Breast epithelium (tissue), 4 donors: ENCODE measurements around the gene RAB44. TPM values are rescaled to one million over a fixed set of nuclear protein-coding genes. Genes with fewer than 3 reads are reported as not detected.

Experiments used
- DNase-seq, 2 donors: peaks; one replicate each; pipeline ENCODE4 v3.0.0-alpha.2; 2019; ENCODE audit warnings: low spot score in 2 of 2
- H3K27ac ChIP-seq, 2 donors: fragments of 200-600 bp; sonication (generic) in 1 of 2; one replicate each; pipeline ENCODE4 v1.5.1; 2016 to 2019; ENCODE audit warnings: mild to moderate bottlenecking in 1 of 2
- H3K27me3 ChIP-seq, 2 donors: fragments of 200-600 bp; sonication (generic) in 1 of 2; one replicate each; pipeline versions ENCODE4 v1.5.1 to v1.6.0; 2017 to 2019; ENCODE audit warnings: control low read depth in 1 of 2, mild to moderate bottlenecking in 1 of 2
- H3K36me3 ChIP-seq: fragments of 200-600 bp; one replicate; pipeline ENCODE4 v1.5.1; 2019
- H3K4me1 ChIP-seq, 2 donors: fragments of 200-600 bp; sonication (generic); one replicate each; pipeline ENCODE4 v1.5.1; 2016 to 2019; ENCODE audit warnings: control low read depth in 1 of 2
- H3K4me3 ChIP-seq, 3 donors: fragments of 200-600 bp; sonication (generic); 1 replicate in 2 of 3; 2 replicates in 1 of 3; pipeline ENCODE4 v1.5.1; 2016 to 2019; ENCODE audit warnings: mild to moderate bottlenecking in 3 of 3, moderate library complexity in 2 of 3
- H3K9me3 ChIP-seq, 2 donors: fragments of 200-600 bp; sonication (generic) in 1 of 2; one replicate each; pipeline ENCODE4 v1.5.1; 2016 to 2019; ENCODE audit warnings: control low read depth in 1 of 2
- POLR2A ChIP-seq: fragments of 450-650 bp; IDR thresholded peaks from one replicate; pipeline ENCODE4 v1.6.1; 2016; ENCODE audit warnings: antibody characterized with exemption, mild to moderate bottlenecking, moderate library complexity
- POLR2AphosphoS5 ChIP-seq, 3 donors: sonication (generic); formaldehyde crosslinking; IDR thresholded peaks; one replicate each; pipeline ENCODE4 v1.6.1; 2017; ENCODE audit warnings: antibody characterized with exemption in 3 of 3
- intact Hi-C: fragments of 100-400 bp; cut with DNase I; formaldehyde crosslinking; loops from one replicate; pipeline ENCODE4 v1.15.1; 2023; ENCODE audit warnings: low total_unique reads
- total RNA-seq, 3 donors: library from RNA; depleted of rRNA; stranded (reverse); fragments of >200 nt; gene quantifications; one replicate each; pipeline ENCODE4 v1.1.0, GENCODE V29; 2016
- TF ChIP-seq, protein P1 (sequence below), 3 donors: fragments of 450-650 bp; IDR thresholded peaks; one replicate each; pipeline ENCODE4 v1.5.1; 2016 to 2017; ENCODE audit warnings: antibody characterized with exemption in 3 of 3, mild to moderate bottlenecking in 3 of 3, moderate library complexity in 3 of 3

RAB44 gene
- total RNA-seq, 3 donors from 2014 or later: under 0.01 to 1.9 (median 0.29) TPM

- intact Hi-C loops: no loop called here
- no peak overlapping the region for H3K27ac ChIP-seq
Measured at GRCh38 chr6:36776167-36776566, 78.5 kb downstream of the RAB44 start.

GRCh38 chr6:36777801-36778200 is 80.2 kb downstream of the RAB44 start:
- DNase-seq: no peak
- Histone ChIP-seq H3K36me3 (no peaks in the 10 kb centered on the region), H3K4me1 (no peaks in the 10 kb centered on the region), H3K4me3 (no peak overlapping the region), H3K27ac (no peak overlapping the region), H3K27me3 (no peaks in the 10 kb centered on the region), H3K9me3 (no peaks in the 10 kb centered on the region)
- intact Hi-C loops: no loop called here
- TF ChIP-seq, protein P1, sequence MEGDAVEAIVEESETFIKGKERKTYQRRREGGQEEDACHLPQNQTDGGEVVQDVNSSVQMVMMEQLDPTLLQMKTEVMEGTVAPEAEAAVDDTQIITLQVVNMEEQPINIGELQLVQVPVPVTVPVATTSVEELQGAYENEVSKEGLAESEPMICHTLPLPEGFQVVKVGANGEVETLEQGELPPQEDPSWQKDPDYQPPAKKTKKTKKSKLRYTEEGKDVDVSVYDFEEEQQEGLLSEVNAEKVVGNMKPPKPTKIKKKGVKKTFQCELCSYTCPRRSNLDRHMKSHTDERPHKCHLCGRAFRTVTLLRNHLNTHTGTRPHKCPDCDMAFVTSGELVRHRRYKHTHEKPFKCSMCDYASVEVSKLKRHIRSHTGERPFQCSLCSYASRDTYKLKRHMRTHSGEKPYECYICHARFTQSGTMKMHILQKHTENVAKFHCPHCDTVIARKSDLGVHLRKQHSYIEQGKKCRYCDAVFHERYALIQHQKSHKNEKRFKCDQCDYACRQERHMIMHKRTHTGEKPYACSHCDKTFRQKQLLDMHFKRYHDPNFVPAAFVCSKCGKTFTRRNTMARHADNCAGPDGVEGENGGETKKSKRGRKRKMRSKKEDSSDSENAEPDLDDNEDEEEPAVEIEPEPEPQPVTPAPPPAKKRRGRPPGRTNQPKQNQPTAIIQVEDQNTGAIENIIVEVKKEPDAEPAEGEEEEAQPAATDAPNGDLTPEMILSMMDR (IDR thresholded peaks at IDR 0.05): no peak
- TF ChIP-seq POLR2AphosphoS5 (IDR thresholded peaks at IDR 0.05) (no peak), POLR2A (no peak)

More at GRCh38 chr6:36776167-36776566, 78.5 kb downstream of the RAB44 start:
- TF ChIP-seq POLR2A (no peak), POLR2AphosphoS5 (IDR thresholded peaks at IDR 0.05) (no peak)
- TF ChIP-seq, protein P1 (IDR thresholded peaks at IDR 0.05): no peak
- no peak for DNase-seq
- Histone ChIP-seq H3K4me1 (no peaks in the 10 kb centered on the region), H3K4me3 (no peak overlapping the region), H3K27me3 (no peaks in the 10 kb centered on the region), H3K9me3 (no peaks in the 10 kb centered on the region), H3K36me3 (no peaks in the 10 kb centered on the region)

DNA sequence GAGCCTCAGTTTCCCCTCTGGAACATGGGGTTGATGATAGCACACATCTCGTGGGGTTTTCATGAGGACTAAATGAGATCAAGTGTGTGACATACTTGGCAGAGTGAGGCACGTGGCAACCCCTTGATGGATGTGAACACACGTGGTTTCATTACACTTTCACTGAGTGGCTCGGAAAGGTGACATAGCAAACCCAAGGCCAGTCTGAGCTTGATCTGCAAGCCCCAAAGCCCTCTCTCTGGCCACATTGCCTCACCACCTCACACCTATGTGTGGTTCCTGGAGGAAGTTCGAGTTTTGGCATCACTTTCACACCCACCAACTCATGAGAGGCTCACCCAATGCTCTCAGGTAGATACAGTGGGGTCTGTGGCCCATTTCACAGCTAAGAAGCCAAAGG is 81.6 kb downstream of the RAB44 start:
- H3K36me3 ChIP-seq: no peaks in the 10 kb centered on the region
- no peak overlapping the region for H3K4me3 ChIP-seq
- DNase-seq: no peak
- TF ChIP-seq POLR2AphosphoS5 (IDR thresholded peaks at IDR 0.05) (no peak), POLR2A (no peak)
- TF ChIP-seq, protein P1 (IDR thresholded peaks at IDR 0.05): no peak
- intact Hi-C loops: no loop called here
- H3K9me3 ChIP-seq: no peaks in the 10 kb centered on the region
- H3K4me1 ChIP-seq: no peaks in the 10 kb centered on the region
- H3K27ac ChIP-seq: no peak overlapping the region
- no peaks in the 10 kb centered on the region for H3K27me3 ChIP-seq

DNA sequence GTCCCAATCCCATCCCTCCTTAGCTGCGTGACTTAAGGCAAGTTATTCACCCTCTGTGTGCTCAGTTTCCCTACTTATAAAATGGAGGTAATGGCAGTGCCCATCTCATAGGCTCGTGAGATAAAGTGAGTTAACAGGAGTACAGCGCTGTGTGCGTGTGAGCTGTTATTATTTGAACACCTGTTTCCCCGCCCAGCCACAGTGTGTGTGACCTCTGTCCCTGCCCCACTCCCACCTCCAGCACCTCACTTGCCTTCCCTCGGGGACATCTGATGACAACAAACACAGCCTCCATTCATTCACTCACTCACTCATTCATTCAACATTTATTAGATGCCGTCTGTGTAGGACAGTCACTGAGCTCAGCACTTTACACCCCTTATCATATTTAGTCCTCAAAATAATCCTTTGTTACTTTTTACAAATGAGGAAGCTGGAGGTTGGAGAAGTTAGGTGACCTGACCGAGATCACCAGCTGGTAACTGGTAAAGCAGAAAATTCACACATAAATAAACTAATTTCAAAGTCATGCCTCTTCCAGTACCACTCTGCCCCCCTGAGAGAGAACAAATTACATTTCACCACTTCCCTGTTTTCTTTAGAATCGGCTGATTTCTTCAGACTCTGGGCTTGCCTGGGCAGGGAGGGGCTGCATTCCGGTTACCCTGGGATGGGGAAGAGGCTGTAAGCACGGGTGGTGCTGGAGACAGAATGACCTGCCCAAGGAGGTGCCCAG is 83.0 kb downstream of the RAB44 start:
- Histone ChIP-seq H3K36me3 (no peaks in the 10 kb centered on the region), H3K4me3 (no peak overlapping the region), H3K4me1 (no peaks in the 10 kb centered on the region), H3K27ac (no peak overlapping the region), H3K27me3 (no peaks in the 10 kb centered on the region), H3K9me3 (no peaks in the 10 kb centered on the region)
- TF ChIP-seq POLR2A: no peak
- TF ChIP-seq, protein P1 (IDR thresholded peaks at IDR 0.05): no peak
- no peak for TF ChIP-seq POLR2AphosphoS5 (IDR thresholded peaks at IDR 0.05)
- intact Hi-C loops: no loop called here
- no peak for DNase-seq

DNA sequence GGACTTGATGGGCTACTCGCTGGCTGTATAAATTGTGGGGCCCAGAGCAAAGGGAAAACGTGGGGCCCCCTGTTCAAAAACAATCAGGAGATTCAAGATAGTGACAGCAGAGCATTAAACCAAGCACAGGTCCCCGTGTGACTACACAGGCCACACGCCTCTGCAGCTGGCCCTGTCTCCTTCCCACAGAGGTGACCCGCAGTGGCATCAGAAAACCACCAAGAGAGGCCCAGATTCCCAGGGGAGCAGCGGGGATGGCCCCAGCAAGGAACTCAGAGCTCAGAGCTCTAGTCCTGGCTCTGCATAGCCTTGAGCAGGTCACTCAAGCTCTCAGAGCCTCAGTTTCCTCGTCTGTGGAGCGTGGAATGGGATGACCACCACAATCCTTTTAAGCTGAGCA is 84.0 kb downstream of the RAB44 start:
- no peak overlapping the region for H3K27ac ChIP-seq
- no peak overlapping the region for H3K4me3 ChIP-seq
- no peak for DNase-seq
- H3K36me3 ChIP-seq: no peaks in the 10 kb centered on the region
- H3K27me3 ChIP-seq: no peaks in the 10 kb centered on the region
- no peaks in the 10 kb centered on the region for H3K4me1 ChIP-seq
- intact Hi-C loops: no loop called here
- TF ChIP-seq POLR2A: no peak
- TF ChIP-seq POLR2AphosphoS5 (IDR thresholded peaks at IDR 0.05): no peak
- TF ChIP-seq, protein P1 (IDR thresholded peaks at IDR 0.05): no peak
- H3K9me3 ChIP-seq: no peaks in the 10 kb centered on the region
